ENCODE data around the gene AMPD1.
A peak's percentile ranks its signal among the peaks of the same experiment; 100 is the strongest.

Gene AMPD1

GRCh38 chr1:114700036-114700600 lies 4.8 kb upstream of the AMPD1 start:
- no peak for DNase-seq (ENCODE audit: low read depth)

GRCh38 chr1:114696810-114697209 lies 1.5 kb upstream of the AMPD1 start:
- no peak for DNase-seq (ENCODE audit: low read depth)

- no peak for DNase-seq (ENCODE audit: low read depth)
Measured at GRCh38 chr1:114694540-114695310, 621 bp downstream of the AMPD1 start.

- DNase-seq (ENCODE audit: low read depth) = no peak
Measured at GRCh38 chr1:114692947-114693346, 2.4 kb downstream of the AMPD1 start.

GRCh38 chr1:114691061-114691460 lies 4.3 kb downstream of the AMPD1 start:
- DNase-seq (ENCODE audit: low read depth) = no peak

GRCh38 chr1:114690148-114690547 lies 5.2 kb downstream of the AMPD1 start:
- DNase-seq (ENCODE audit: low read depth) = no peak

- no peak for DNase-seq (ENCODE audit: low read depth)
Measured at GRCh38 chr1:114688526-114688925, 6.8 kb downstream of the AMPD1 start.

- no peak for DNase-seq (ENCODE audit: low read depth)
Measured at GRCh38 chr1:114685851-114686250, 9.5 kb downstream of the AMPD1 start.

- DNase-seq (ENCODE audit: low read depth) = no peak
Measured at GRCh38 chr1:114677691-114678090, 17.7 kb downstream of the AMPD1 start.

GRCh38 chr1:114676115-114676514 lies 19.2 kb downstream of the AMPD1 start:
- no peak for DNase-seq (ENCODE audit: low read depth)

GRCh38 chr1:114671939-114672275 lies 23.4 kb downstream of the AMPD1 start:
- DNase-seq (ENCODE audit: low read depth) = no peak

- no peak for DNase-seq (ENCODE audit: low read depth)
Measured at GRCh38 chr1:114671011-114671938, 24.1 kb downstream of the AMPD1 start.

- DNase-seq (ENCODE audit: low read depth) = peak; percentile 79
Measured at GRCh38 chr1:114670083-114671010, 25.0 kb downstream of the AMPD1 start.

GRCh38 chr1:114669562-114670082 lies 25.7 kb downstream of the AMPD1 start, which contains the start of gene DENND2C:
Gene DENND2C, minus strand, starts transcription at chr1:114670049. Its CDS starts 44,065 bp downstream, at chr1:114625984.
- no peak for DNase-seq (ENCODE audit: low read depth)

GRCh38 chr1:114668784-114669561 lies 26.4 kb downstream of the AMPD1 start:
- no peak for DNase-seq (ENCODE audit: low read depth)

- no peak for DNase-seq (ENCODE audit: low read depth)
Measured at GRCh38 chr1:114668373-114668772, 27.0 kb downstream of the AMPD1 start.

- DNase-seq (ENCODE audit: low read depth) = no peak
Measured at GRCh38 chr1:114666954-114667353, 28.4 kb downstream of the AMPD1 start.

GRCh38 chr1:114660238-114660637 lies 35.1 kb downstream of the AMPD1 start:
- DNase-seq (ENCODE audit: low read depth) = no peak

- no peak for DNase-seq (ENCODE audit: low read depth)
Measured at GRCh38 chr1:114651893-114652292, 43.5 kb downstream of the AMPD1 start.

- no peak for DNase-seq (ENCODE audit: low read depth)
Measured at GRCh38 chr1:114648503-114648902, 46.8 kb downstream of the AMPD1 start.

GRCh38 chr1:114641377-114641776 lies 54.0 kb downstream of the AMPD1 start:
- no peak for DNase-seq (ENCODE audit: low read depth)
